ENCODE results near the gene RTEL1.
A peak's percentile ranks its signal among the peaks of the same experiment; 100 is the strongest.
"Not testable (repeated sequence)": the region's sequence is repeated elsewhere in the genome, so short reads cannot be mapped to it uniquely, and the experiment has no call there.

Gene RTEL1

DNA sequence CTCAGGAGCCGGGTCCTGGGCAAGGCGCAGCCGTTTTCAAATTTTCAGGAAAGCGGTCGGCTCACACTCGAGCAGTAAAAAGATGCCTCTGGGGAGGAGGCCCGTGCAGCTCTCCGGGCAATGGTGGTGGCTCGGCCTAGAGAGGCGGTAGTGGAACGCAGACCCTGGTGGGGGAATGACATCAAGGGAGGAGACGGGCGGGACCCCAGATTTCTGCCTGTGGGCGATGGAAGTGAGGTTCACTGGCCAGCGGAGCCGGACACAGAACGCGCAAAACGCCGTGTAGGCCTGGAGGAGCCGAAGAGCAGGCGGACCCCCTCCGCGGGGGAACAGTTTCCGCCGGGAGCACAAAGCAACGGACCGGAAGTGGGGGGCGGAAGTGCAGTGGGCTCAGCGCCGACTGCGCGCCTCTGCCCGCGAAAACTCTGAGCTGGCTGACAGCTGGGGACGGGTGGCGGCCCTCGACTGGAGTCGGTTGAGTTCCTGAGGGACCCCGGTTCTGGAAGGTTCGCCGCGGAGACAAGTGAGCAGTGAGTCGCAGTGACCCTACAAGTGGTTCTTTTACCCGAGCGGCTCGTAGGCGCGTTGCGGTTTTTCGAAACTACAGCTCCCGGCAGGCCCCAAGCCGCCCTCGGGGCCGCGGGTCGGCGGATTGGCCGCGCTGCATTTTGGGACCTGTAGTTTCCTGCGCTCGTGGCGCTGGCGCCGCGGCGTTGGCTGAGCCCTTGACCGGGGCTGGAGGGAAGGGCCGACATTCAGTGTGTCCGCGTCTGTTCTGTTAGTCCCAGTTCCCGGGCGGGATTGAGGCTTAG lies at the start of gene RTEL1:
TSS of gene RTEL1 (plus strand) at position 376 of the 812 bp plus-strand sequence. CDS start 1,091 bp downstream, outside the sequence.
- DNase-seq = peak; percentile 90 to 92

DNA sequence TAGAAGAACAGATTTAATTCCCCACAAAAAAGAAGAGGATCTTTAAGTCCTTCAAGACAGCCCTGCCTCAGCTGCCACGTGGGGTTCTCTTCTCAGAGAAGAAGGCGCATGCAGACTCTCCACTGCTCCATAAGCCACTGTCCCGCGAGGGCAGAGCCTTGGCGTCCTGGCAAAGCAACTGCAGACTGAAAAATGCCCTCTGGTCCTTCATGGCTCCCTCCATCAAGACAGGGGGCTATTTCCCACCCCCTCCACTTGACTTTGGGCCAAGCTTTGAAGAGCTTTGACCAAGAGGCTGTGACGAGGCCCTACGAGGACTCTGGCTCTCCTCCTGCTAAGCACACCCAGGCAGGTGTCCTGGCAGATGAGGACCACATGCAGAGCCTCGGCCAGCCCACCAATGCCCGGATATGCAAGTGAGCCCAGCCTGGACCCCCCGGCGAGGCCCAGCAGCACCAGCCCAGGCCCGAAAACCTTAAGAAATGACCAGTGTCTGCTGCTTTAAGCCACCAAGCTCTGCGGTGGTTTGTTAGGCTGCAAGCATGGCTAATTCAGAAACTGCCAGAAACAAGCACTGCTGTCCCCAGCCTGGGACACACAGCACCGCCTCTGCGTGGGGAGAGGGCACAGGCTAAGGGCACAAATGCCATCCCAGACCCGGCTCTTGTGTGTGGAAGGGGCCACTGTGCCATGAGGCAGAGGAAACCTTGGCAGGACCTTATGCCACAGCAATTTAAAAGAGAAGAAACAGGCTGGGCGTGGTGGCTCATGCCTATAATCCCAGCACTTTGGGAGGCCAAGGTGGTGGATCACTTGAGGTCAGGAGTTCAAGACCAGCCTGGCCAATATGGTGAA lies 47.3 kb upstream of the RTEL1 start:
- DNase-seq = no peak

GRCh38 chr20:63611646-63612045 lies 46.5 kb upstream of the RTEL1 start:
- no peak for DNase-seq

DNA sequence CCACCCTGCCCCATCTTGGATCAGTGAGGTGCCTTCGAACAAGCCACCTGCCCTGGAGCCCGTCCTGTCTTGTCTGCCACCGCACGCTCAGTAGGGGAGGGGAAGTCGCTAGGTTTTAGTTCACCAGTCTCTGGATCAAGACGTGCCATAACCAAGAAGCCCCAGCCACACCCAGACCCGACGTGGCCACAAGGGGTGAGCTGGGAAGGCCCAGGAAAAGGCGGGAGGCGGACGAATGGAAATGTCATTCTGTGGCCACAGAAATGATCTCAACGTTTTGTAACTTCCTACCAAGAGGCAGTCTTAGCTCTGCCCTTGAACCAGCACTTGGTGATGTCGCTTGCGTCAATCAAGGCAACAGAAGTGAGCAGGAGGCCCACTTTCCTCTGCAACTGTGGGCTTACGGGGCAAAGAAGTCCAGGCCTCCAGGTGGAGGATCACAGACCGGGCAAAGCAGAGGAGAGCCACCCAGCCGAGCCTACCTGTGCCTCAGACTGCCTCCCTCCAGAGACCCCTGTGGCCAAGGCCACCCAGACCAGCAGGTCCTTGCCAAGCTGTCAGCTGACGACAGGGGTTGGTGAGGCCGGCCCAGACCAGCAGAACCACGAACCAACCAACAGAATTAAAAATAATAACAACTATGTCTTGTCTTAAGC lies 45.7 kb upstream of the RTEL1 start:
- no peak for DNase-seq

DNA sequence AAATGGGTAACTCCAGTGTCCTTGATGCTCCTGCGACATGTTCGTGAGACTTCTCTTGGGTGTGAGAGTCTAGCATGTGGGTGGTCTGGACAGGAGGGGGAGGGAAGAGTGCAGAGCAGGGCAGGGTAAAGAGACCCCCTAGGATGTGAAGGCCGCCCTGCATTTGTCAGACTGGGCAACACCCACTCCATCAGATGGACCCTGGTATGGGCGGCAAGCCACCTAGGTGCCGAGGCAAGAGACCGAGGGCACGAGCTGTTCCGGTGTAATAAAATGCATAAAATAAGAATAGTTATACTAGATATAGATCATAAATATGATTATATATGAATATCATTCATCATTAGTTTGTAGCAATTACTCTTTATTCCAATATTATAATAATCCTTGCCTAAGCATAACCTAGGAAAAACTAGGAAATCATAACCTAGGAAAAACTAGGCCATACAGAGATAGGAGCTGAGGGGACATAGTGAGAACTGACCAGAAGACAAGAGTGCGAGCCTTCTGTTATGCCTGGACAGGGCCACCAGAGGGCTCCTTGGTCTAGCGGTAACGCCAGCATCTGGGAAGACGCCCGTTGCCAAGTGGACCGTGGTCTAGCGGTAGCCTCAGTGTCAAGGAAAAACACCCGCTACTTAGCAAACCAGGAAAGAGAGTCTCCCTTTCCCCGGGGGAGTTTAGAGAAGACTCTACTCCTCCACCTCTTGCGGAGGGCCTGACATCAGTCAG lies 44.1 kb upstream of the RTEL1 start:
- not testable (repeated sequence) for DNase-seq

- no peak for DNase-seq
Observed at GRCh38 chr20:63617092-63617875, 40.8 kb upstream of the RTEL1 start.

DNA sequence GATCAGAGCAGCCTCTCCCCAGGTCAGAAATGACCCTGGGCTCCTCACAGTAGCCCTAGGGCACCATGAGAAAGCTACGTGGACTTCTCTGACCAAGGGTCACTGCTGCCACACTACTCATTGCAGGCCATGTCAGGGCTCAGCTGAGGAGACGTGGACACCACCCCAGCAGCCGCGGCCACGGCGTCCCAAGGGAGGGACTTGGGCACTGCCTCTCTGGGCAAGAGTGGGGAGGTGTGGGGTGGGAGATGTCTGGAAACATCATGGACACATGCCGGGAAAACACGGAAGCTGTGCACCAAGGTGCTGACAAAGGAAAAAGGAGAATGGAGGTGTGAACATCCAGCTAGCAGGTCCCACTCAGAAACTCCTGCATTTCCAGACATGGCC lies 40.2 kb upstream of the RTEL1 start:
- DNase-seq = no peak

- no peak for DNase-seq
Observed at GRCh38 chr20:63618291-63618980, 39.7 kb upstream of the RTEL1 start.

- DNase-seq = no peak
Observed at GRCh38 chr20:63619086-63619485, 39.0 kb upstream of the RTEL1 start.

DNA sequence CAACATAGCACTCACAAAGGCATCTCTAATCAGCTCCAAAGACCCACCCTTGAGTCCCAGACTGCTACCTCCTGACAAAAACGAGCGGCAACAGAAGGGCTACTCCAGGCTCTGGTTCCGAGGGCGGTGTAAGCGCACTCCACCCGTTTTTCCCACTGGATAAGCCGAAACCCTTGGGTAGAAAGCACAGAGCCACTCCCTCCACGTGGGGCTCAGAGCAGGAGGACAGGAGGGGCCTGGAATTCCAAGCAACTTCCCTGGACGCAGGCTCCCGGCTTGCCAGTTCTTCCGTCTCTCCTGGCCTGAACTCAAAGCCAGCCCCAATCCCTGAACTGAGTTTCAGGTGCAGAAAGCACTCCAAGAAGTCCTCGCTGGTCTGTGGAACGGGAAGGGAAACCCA lies 38.6 kb upstream of the RTEL1 start:
- no peak for DNase-seq

- no peak for DNase-seq
Observed at GRCh38 chr20:63620991-63621390, 37.1 kb upstream of the RTEL1 start.

GRCh38 chr20:63622096-63622495 lies 36.0 kb upstream of the RTEL1 start:
- DNase-seq = no peak

- DNase-seq = no peak
Observed at GRCh38 chr20:63622732-63623131, 35.4 kb upstream of the RTEL1 start.

DNA sequence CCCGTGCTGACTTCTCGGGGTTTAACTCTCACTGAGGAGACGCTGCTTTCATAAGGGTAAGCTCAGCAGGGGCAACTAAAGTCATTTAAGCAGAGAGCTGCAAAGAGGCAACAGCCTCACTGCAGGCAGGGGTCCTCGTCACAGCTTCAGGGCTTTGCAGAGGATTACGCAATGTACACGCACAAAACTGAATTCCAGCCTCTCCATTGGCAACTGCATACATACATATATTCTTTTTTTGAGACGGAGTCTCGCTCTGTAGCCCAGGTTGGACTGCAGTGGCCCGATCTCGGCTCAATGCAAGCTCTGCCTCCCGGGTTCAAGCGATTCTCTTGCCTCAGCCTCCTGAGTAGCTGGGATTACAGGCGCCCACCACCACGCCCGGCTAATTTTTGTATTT lies 33.6 kb upstream of the RTEL1 start:
- DNase-seq = no peak

- DNase-seq = peak in 1 of 2 experiments; percentile 38
Observed at GRCh38 chr20:63625771-63626423, 32.2 kb upstream of the RTEL1 start.

- peak; percentile 73 to 74 for DNase-seq
Observed at GRCh38 chr20:63626424-63627128, 31.5 kb upstream of the RTEL1 start, which contains the start of gene GMEB2. Gene GMEB2 (minus strand): TSS chr20:63627101. CDS start chr20:63619397, 7,704 bp downstream.

DNA sequence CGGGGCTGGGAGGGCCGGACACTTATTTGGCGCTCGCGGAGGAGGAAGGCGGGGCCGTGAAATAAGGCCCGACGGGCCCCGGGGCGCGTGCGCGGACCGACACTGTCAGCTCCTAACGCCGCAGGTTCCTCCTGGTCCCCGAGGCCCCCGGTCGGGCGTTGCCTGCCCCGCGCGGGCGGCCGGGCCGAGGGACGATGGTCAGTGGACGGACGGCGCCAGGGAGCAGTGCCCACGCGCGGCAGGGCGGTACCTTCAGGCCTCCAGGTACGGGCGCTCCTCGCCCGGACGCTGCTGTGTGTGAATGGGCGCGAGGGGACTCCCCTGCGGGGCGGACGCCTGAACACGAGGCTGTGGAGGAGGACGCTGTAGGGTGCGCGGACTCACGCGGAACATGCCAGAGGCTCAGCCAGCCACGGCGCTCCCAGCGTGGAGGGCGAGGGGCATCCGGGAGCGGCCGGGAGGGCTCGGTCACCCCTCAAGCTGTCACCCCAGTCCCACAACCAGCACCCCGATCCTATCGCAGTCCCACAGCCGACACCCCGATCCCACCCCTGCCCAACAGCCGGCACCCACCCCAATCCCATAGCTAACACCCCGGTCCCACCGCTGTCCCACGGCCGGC lies 30.9 kb upstream of the RTEL1 start:
- DNase-seq = peak; percentile 91 to 93

DNA sequence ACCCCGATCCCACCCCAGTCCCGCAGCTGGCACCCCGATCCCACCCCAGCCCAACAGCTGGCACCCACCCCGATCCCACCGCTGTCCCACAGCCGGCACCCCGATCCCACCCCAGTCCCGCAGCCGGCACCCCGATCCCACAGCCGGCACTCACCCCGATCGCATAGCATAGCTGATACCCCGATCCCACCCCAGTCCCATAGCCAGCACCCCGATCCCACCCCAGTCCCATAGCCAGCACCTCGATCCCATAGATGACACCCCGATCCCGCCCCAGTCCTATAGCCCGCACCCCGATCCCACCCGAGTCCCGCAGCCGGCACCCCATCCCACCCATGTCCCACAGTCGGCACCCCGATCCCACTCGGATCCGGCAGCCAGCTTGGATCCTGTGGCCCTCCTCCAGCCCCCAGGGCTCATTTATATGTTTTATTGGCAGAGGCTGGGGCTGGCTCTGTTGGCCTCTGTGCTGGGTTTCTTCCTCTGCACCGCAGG lies 30.3 kb upstream of the RTEL1 start:
- no peak for DNase-seq

Data from activated CD4-positive, alpha-beta T cell treated with anti-CD3 and anti-CD28 coated beads, Interleukin-2, amount 50 U/mL, for 48 hours (primary cell).